Breast epithelium (tissue), 3 donors: ENCODE results near the gene SRGAP2B.
"Not testable (repeated sequence)": the region's sequence is repeated elsewhere in the genome, so short reads cannot be mapped to it uniquely, and the experiment has no call there.

Experiments used
- POLR2A ChIP-seq: fragments of 450-650 bp; IDR thresholded peaks from one replicate; pipeline ENCODE4 v1.6.1; 2016; ENCODE audit warnings: antibody characterized with exemption, mild to moderate bottlenecking, moderate library complexity
- POLR2AphosphoS5 ChIP-seq, 3 donors: sonication (generic); formaldehyde crosslinking; IDR thresholded peaks; one replicate each; pipeline ENCODE4 v1.6.1; 2017; ENCODE audit warnings: antibody characterized with exemption in 3 of 3
- TF ChIP-seq, protein P1 (sequence below), 3 donors: fragments of 450-650 bp; IDR thresholded peaks; one replicate each; pipeline ENCODE4 v1.5.1; 2016 to 2017; ENCODE audit warnings: antibody characterized with exemption in 3 of 3, mild to moderate bottlenecking in 3 of 3, moderate library complexity in 3 of 3

DNA sequence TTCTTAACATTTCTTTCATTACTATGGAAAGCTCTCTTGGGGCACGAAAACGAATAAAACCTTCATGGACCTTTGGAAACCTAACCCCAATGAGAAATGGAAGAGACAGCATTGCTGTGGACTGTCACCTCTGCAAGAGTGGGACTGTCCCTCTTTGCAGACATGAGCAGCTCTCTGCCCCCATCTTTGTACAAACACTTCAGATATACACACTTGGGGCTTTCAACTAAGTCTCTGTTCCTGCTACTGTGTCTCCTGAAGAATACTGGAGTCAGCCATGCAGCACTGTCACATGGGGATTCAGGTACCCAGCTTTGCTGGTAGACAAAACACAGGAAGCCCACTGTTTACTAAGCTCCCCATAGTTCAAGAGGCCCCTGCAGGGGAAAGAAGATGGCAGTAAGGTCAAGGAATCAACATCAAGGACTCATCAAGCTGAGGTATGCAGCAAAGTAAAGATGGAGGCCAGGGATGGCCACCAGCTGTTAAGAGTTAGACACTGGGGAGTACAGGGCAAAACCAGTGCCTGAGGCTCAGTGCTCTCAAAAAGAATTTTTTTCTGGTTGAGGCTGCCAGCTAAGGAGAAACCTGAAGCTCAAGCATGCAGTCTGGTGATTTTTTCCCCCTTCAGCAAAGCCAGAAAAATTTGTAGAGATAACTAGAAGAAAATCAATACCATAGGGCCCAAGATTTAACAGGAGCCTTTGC is 31.0 kb downstream of the SRGAP2B start:
- TF ChIP-seq, protein P1, sequence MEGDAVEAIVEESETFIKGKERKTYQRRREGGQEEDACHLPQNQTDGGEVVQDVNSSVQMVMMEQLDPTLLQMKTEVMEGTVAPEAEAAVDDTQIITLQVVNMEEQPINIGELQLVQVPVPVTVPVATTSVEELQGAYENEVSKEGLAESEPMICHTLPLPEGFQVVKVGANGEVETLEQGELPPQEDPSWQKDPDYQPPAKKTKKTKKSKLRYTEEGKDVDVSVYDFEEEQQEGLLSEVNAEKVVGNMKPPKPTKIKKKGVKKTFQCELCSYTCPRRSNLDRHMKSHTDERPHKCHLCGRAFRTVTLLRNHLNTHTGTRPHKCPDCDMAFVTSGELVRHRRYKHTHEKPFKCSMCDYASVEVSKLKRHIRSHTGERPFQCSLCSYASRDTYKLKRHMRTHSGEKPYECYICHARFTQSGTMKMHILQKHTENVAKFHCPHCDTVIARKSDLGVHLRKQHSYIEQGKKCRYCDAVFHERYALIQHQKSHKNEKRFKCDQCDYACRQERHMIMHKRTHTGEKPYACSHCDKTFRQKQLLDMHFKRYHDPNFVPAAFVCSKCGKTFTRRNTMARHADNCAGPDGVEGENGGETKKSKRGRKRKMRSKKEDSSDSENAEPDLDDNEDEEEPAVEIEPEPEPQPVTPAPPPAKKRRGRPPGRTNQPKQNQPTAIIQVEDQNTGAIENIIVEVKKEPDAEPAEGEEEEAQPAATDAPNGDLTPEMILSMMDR (IDR thresholded peaks at IDR 0.05): not testable (repeated sequence)
- TF ChIP-seq POLR2A; POLR2AphosphoS5 (IDR thresholded peaks at IDR 0.05): not testable (repeated sequence)
